Liver (tissue), 3 donors: Measurements from ENCODE around the gene THTPA.
A peak's percentile ranks its signal among the peaks of the same experiment; 100 is the strongest.

ENCODE experiments used
- ATF3 ChIP-seq: IDR thresholded peaks from 2 replicates; pipeline ENCODE4 v1.6.1; 2016; ENCODE audit warnings: antibody characterized with exemption
- YY1 ChIP-seq: IDR thresholded peaks from 2 replicates; pipeline ENCODE4 v1.6.1; 2016; ENCODE audit warnings: antibody characterized with exemption, mild to moderate bottlenecking
- TF ChIP-seq, protein P1 (sequence below): fragments of 150-350 bp; IDR thresholded peaks from 2 replicates; pipeline ENCODE4 v1.5.1; 2017; ENCODE audit warnings: improper control_type of control experiment, low read depth, low read length; ENCODE audit not compliant: missing input control
- donor health status: healthy.
- donor health status: healthy.

GRCh38 chr14:23562822-23563472 lies 6.9 kb downstream of the THTPA start:
- TF ChIP-seq YY1 (no peak), ATF3 (no peak)
- TF ChIP-seq, protein P1, sequence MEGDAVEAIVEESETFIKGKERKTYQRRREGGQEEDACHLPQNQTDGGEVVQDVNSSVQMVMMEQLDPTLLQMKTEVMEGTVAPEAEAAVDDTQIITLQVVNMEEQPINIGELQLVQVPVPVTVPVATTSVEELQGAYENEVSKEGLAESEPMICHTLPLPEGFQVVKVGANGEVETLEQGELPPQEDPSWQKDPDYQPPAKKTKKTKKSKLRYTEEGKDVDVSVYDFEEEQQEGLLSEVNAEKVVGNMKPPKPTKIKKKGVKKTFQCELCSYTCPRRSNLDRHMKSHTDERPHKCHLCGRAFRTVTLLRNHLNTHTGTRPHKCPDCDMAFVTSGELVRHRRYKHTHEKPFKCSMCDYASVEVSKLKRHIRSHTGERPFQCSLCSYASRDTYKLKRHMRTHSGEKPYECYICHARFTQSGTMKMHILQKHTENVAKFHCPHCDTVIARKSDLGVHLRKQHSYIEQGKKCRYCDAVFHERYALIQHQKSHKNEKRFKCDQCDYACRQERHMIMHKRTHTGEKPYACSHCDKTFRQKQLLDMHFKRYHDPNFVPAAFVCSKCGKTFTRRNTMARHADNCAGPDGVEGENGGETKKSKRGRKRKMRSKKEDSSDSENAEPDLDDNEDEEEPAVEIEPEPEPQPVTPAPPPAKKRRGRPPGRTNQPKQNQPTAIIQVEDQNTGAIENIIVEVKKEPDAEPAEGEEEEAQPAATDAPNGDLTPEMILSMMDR: peak; percentile 90
